HepG2 (cell line): ENCODE measurements around the gene SFXN2. TPM values are rescaled to one million over a fixed set of nuclear protein-coding genes. Genes with fewer than 3 reads are reported as not detected.

Experiments
- ATAC-seq: fragments of 200-7000 bp; cut with Tn5 transposase; 3 replicates; pipeline ENCODE4 v1.9.1; 2020; ENCODE audit warnings: mild to moderate bottlenecking, moderate library complexity
- BruUV-seq: library from RNA; stranded (reverse); fragments of 400-500 nt; replicated peaks from 2 replicates; lab custom pipeline; 2021; lab: Mats Ljungman, UMichigan
- CTCF ChIA-PET: fragments of 300-600 bp; formaldehyde crosslinking; extraction: SDS; loops from one replicate; lab custom pipeline; 2021; ENCODE audit warnings: low total read pairs, inconsistent platforms, low intra/inter-chr PET ratio; lab: Yijun Ruan, JAX
- POLR2A ChIA-PET: fragments of 350-600 bp; sonication (Branson Sonifier 250); formaldehyde crosslinking; loops from one replicate; lab custom pipeline; 2020; ENCODE audit warnings: antibody characterized with exemption, inconsistent platforms; lab: Yijun Ruan, JAX
- DNase-seq: peaks from one replicate; pipeline ENCODE4 v3.0.0-alpha.2; 2015; ENCODE audit warnings: low spot score
- FAIRE-seq: peaks from 3 replicates; lab custom pipeline; 2011; peaks lifted over from hg19 to GRCh38; lab: Jason Lieb, UNC
- H2AFZ ChIP-seq: one replicate; pipeline ENCODE4 v1.6.1; 2011; ENCODE audit warnings: low read length, inconsistent platforms
- H3K27ac ChIP-seq: fragments of 300-600 bp; 3 replicates; pipeline ENCODE4 v1.8.0; 2011; ENCODE audit warnings: mixed run types, mild to moderate bottlenecking, mixed read lengths, low read length, inconsistent platforms; ENCODE audit not compliant: insufficient read depth; ENCODE audit errors: extremely low read length
- H3K27me3 ChIP-seq, 2 experiments: fragments of 200-600 bp in 1 of 2; 2 replicates in 1 of 2; 3 replicates in 1 of 2; pipeline versions ENCODE4 v1.6.0 to v1.8.0; 2011; ENCODE audit warnings: low read length in 2 of 2, mild to moderate bottlenecking in 2 of 2, moderate library complexity in 2 of 2, inconsistent platforms in 1 of 2; ENCODE audit not compliant: insufficient read depth in 2 of 2, control insufficient read depth in 1 of 2
- H3K36me3 ChIP-seq, 2 experiments: fragments of 200-600 bp in 1 of 2; replicated peaks in 1 of 2; 2 replicates in 1 of 2; 3 replicates in 1 of 2; pipeline versions ENCODE4 v1.5.1 to v1.8.0; 2011; ENCODE audit warnings: low read length in 2 of 2, inconsistent platforms in 1 of 2; ENCODE audit not compliant: insufficient read depth in 2 of 2, control insufficient read depth in 1 of 2
- H3K4me1 ChIP-seq: 2 replicates; pipeline ENCODE4 v1.5.1; 2012; ENCODE audit warnings: low read length, inconsistent platforms; ENCODE audit not compliant: insufficient read depth
- H3K4me2 ChIP-seq: 2 replicates; pipeline ENCODE4 v1.6.0; 2011; ENCODE audit warnings: low read depth, low read length, inconsistent platforms
- H3K4me3 ChIP-seq, 3 experiments: fragments of 200-600 bp in 1 of 3; sonication (generic), shearing (Covaris generic) in 1 of 3; replicated peaks in 1 of 3; 2 replicates each; pipeline ENCODE4 v1.5.1; 2011 to 2016; ENCODE audit warnings: low read length in 3 of 3, inconsistent platforms in 2 of 3, low read depth in 2 of 3, mild to moderate bottlenecking in 2 of 3, control low read depth in 1 of 3, mixed read lengths in 1 of 3; ENCODE audit not compliant: insufficient read depth in 1 of 3
- H3K79me2 ChIP-seq: one replicate; pipeline ENCODE4 v1.6.1; 2011; ENCODE audit warnings: low read length, inconsistent platforms; ENCODE audit not compliant: insufficient read depth
- H3K9ac ChIP-seq: 2 replicates; pipeline ENCODE4 v1.6.0; 2011; ENCODE audit warnings: mild to moderate bottlenecking, low read depth, low read length, inconsistent platforms; ENCODE audit not compliant: insufficient read depth
- H3K9me3 ChIP-seq: 2 replicates; pipeline ENCODE4 v1.5.1; 2012; ENCODE audit warnings: mild to moderate bottlenecking, low read length
- H4K20me1 ChIP-seq: 2 replicates; pipeline ENCODE4 v1.6.0; 2011; ENCODE audit warnings: inconsistent platforms, mild to moderate bottlenecking, low read length, moderate library complexity; ENCODE audit not compliant: insufficient read depth
- CBX1 ChIP-seq: IDR thresholded peaks from one replicate; pipeline ENCODE4 v1.6.1; 2016; ENCODE audit warnings: antibody characterized with exemption, low read depth
- CCAR2 ChIP-seq: fragments of 200-400 bp; formaldehyde crosslinking; optimal IDR thresholded peaks from 2 replicates; pipeline ENCODE3; 2018; ENCODE audit warnings: low read depth, mild to moderate bottlenecking, low read length, moderate library complexity
- FOSL2 ChIP-seq: sonication (generic); formaldehyde crosslinking; IDR thresholded peaks from 2 replicates; pipeline ENCODE4 v1.4.0; 2020; ENCODE audit warnings: missing genetic modification reagents
- PAF1 ChIP-seq: IDR thresholded peaks from 2 replicates; pipeline ENCODE4 v1.6.1; 2016; ENCODE audit warnings: missing genetic modification reagents, missing compliant biosample characterization
- PCBP1 ChIP-seq: fragments of 200-400 bp; formaldehyde crosslinking; IDR thresholded peaks from 2 replicates; pipeline ENCODE4 v1.6.1; 2017; ENCODE audit warnings: mild to moderate bottlenecking, low read depth, low read length, borderline replicate concordance
- REXO4 ChIP-seq: sonication (generic); formaldehyde crosslinking; IDR thresholded peaks from 2 replicates; pipeline ENCODE4 v1.8.0; 2022; ENCODE audit warnings: missing genetic modification reagents, mild to moderate bottlenecking, borderline replicate concordance
- SALL1 ChIP-seq: sonication (generic); formaldehyde crosslinking; IDR thresholded peaks from 2 replicates; pipeline ENCODE4 v1.8.0; 2022; ENCODE audit warnings: mild to moderate bottlenecking, missing genetic modification reagents
- TCF7 ChIP-seq: sonication (generic); IDR thresholded peaks from 2 replicates; pipeline ENCODE4 v1.6.1; 2016; ENCODE audit warnings: antibody characterized with exemption, low read depth
- ZNF441 ChIP-seq: sonication (generic); formaldehyde crosslinking; IDR thresholded peaks from 2 replicates; pipeline ENCODE4 v1.7.0; 2021; ENCODE audit warnings: missing genetic modification reagents, borderline replicate concordance
- ZNF549 ChIP-seq: sonication (generic); formaldehyde crosslinking; IDR thresholded peaks from 2 replicates; pipeline ENCODE4 v1.5.0; 2020; ENCODE audit warnings: missing genetic modification reagents
- ZNF772 ChIP-seq: sonication (generic); formaldehyde crosslinking; IDR thresholded peaks from 2 replicates; pipeline ENCODE4 v1.5.0; 2020; ENCODE audit warnings: mild to moderate bottlenecking, missing genetic modification reagents
- ZNF781 ChIP-seq: sonication (generic); formaldehyde crosslinking; IDR thresholded peaks from 2 replicates; pipeline ENCODE4 v1.5.1; 2020; ENCODE audit warnings: borderline replicate concordance, mild to moderate bottlenecking, missing genetic modification reagents; ENCODE audit errors: not compliant biosample characterization
- ZNF83 ChIP-seq: sonication (generic); formaldehyde crosslinking; IDR thresholded peaks from 2 replicates; pipeline ENCODE4 v1.4.0; 2020; ENCODE audit warnings: missing genetic modification reagents, mild to moderate bottlenecking, borderline replicate concordance
- WGBS: methylation state at CpG from one replicate; pipeline ENCODE4 v1.1.6; 2017; ENCODE audit warnings: low lambda C conversion rate; 5-methylcytosine and 5-hydroxymethylcytosine counted together
- in situ Hi-C: cut with HindIII; loops from 2 replicates; pipeline ENCODE4 v1.10.0; 2017; ENCODE audit warnings: low pct_unique_long_range_greater_than_20kb; ENCODE audit not compliant: extremely low pct_ligation_motif_present
- intact Hi-C: fragments of 100-400 bp; cut with micrococcal nuclease; formaldehyde crosslinking; loops from one replicate; pipeline ENCODE4 v1.10.0; 2022; ENCODE audit not compliant: unreplicated experiment
- polyA plus RNA-seq, 8 experiments: library from polyadenylated mRNA; depleted of rRNA in 3 of 8; stranded (reverse) in 7 of 8; unstranded in 1 of 8; fragments of >200 nt; fragmentation: Illumina TruSeq in 4 of 8; extraction: Trizol in 4 of 8; gene quantifications; 2 replicates each; pipeline versions ENCODE4 v1.2.1 to v1.2.3, GENCODE V29; 2011 to 2016; ENCODE audit warnings: low read depth in 4 of 8, missing spikeins in 1 of 8, mixed read lengths in 1 of 8; ENCODE audit not compliant: insufficient read depth in 1 of 8
- total RNA-seq, 5 experiments: library from RNA; depleted of rRNA; stranded (reverse); fragments of >200 nt; fragmentation: Illumina TruSeq; extraction: Trizol; gene quantifications; 2 replicates each; pipeline ENCODE4 v1.2.3, GENCODE V29; 2016; ENCODE audit warnings: low read depth in 1 of 5
- TF ChIP-seq, protein P1 (sequence below): sonication (generic); formaldehyde crosslinking; IDR thresholded peaks from 2 replicates; pipeline ENCODE4 v1.5.0; 2020; ENCODE audit warnings: missing genetic modification reagents
- TF ChIP-seq, protein P2 (sequence below): sonication (generic); formaldehyde crosslinking; IDR thresholded peaks from 2 replicates; pipeline ENCODE4 v1.5.1; 2020; ENCODE audit warnings: mild to moderate bottlenecking, missing genetic modification reagents, borderline replicate concordance

Gene SFXN2
- total and polyA plus RNA-seq, 2 of the 13 experiments (the other 11 are each of a cell fraction or from before 2014, with no cell fraction given) = 12.8 to 21.1 TPM

DNA sequence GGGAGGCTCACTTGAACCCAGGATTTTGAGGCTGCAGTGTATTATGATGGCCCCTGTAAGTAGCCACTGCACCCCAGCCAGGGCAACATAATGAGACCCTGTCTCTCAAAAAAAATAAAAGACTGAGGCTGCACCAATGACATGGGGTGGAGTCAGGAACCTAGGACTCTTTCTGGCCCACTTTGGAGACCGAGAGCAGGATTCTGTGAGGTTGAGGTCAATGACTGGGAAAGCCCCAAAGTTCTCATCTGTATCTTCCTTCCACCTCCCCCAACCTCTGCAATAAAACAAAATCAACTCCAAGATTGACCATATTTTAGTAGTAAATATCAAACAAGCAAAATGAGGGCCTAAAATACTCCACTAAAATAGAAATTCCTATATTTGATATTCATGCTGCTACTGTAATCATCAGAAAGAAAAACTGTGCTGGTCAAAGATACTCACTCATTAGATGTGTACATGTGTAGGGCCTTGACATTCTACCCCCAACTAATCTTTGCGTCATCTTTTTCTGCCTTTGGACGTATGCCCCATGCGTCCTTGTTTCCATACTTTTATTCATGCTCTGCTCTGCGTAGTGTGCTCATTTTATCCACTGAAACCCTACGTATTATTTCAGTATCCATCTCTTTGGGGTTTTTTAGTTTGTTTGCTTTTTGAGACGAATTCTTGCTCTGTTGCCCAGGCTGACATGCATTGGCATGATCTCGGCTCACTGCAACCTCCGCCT is 53.2 kb downstream of the SFXN2 start (continued):
- TF ChIP-seq, protein P1, sequence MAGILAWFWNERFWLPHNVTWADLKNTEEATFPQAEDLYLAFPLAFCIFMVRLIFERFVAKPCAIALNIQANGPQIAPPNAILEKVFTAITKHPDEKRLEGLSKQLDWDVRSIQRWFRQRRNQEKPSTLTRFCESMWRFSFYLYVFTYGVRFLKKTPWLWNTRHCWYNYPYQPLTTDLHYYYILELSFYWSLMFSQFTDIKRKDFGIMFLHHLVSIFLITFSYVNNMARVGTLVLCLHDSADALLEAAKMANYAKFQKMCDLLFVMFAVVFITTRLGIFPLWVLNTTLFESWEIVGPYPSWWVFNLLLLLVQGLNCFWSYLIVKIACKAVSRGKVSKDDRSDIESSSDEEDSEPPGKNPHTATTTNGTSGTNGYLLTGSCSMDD = no peak
- TF ChIP-seq ZNF781 (CRISPR knock-in tag) = no peak
- TF ChIP-seq, all 625 proteins: peak for 0

- peak overlapping the region in 1 of 3 experiments; percentile 7; a peak in 1 of 6 replicates for H3K4me3 ChIP-seq
- peak overlapping the region; percentile 87 for H3K27ac ChIP-seq
- no peaks in the 10 kb centered on the region for H3K36me3 ChIP-seq
- no peaks in the 10 kb centered on the region for H4K20me1 ChIP-seq
- peak; percentile 76 for FAIRE-seq
- ChIA-PET POLR2A (interaction anchor here (1.0 to 1.6 kb wide), 9 partner anchors 9 to 140 kb away, joined by 3 to 12 read pairs (median 4); partner anchors contain the start of gene WBP1L), CTCF (no interaction called here)
- TSS peak; percentile 80 for BruUV-seq
- intact Hi-C loops = no loop called here
- peak overlapping the region; percentile 59 for H3K9ac ChIP-seq
- peak; percentile 96 for DNase-seq
- H3K4me1 ChIP-seq = peaks cover 53% of the 10 kb centered on the region
- no peaks in the 10 kb centered on the region for H3K79me2 ChIP-seq
- H3K27me3 ChIP-seq = no peaks in the 10 kb centered on the region
- WGBS = 4% methylated on average over 7 of the region's 7 CpGs
- no peaks in the 10 kb centered on the region for H3K9me3 ChIP-seq
- in situ Hi-C loops = no loop called here
- peak; percentile 97 for ATAC-seq
- H3K4me2 ChIP-seq = peak overlapping the region; percentile 55
- no peak overlapping the region for H2AFZ ChIP-seq
- TF ChIP-seq ZNF549 (CRISPR knock-in tag) (no peak), FOSL2 (peak; percentile 77), ZNF441 (CRISPR knock-in tag) (no peak), CCAR2 (no peak), PAF1 (CRISPR knock-in tag) (no peak), TCF7 (0 out of 2 replicates have a peak, but pooled peaks have one; percentile 48), CBX1 (no peak), REXO4 (no peak), ZNF772 (CRISPR knock-in tag) (no peak), PCBP1 (no peak), ZNF83 (no peak), SALL1 (CRISPR knock-in tag) (peak; percentile 60; the same call in 1 of the 2 replicates)
- TF ChIP-seq, protein P2, sequence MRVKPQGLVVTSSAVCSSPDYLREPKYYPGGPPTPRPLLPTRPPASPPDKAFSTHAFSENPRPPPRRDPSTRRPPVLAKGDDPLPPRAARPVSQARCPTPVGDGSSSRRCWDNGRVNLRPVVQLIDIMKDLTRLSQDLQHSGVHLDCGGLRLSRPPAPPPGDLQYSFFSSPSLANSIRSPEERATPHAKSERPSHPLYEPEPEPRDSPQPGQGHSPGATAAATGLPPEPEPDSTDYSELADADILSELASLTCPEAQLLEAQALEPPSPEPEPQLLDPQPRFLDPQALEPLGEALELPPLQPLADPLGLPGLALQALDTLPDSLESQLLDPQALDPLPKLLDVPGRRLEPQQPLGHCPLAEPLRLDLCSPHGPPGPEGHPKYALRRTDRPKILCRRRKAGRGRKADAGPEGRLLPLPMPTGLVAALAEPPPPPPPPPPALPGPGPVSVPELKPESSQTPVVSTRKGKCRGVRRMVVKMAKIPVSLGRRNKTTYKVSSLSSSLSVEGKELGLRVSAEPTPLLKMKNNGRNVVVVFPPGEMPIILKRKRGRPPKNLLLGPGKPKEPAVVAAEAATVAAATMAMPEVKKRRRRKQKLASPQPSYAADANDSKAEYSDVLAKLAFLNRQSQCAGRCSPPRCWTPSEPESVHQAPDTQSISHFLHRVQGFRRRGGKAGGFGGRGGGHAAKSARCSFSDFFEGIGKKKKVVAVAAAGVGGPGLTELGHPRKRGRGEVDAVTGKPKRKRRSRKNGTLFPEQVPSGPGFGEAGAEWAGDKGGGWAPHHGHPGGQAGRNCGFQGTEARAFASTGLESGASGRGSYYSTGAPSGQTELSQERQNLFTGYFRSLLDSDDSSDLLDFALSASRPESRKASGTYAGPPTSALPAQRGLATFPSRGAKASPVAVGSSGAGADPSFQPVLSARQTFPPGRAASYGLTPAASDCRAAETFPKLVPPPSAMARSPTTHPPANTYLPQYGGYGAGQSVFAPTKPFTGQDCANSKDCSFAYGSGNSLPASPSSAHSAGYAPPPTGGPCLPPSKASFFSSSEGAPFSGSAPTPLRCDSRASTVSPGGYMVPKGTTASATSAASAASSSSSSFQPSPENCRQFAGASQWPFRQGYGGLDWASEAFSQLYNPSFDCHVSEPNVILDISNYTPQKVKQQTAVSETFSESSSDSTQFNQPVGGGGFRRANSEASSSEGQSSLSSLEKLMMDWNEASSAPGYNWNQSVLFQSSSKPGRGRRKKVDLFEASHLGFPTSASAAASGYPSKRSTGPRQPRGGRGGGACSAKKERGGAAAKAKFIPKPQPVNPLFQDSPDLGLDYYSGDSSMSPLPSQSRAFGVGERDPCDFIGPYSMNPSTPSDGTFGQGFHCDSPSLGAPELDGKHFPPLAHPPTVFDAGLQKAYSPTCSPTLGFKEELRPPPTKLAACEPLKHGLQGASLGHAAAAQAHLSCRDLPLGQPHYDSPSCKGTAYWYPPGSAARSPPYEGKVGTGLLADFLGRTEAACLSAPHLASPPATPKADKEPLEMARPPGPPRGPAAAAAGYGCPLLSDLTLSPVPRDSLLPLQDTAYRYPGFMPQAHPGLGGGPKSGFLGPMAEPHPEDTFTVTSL (CRISPR knock-in tag) = peak; percentile 35; the same call in 1 of the 2 replicates
Observed at GRCh38 chr10:102769375-102770107, 55.1 kb downstream of the SFXN2 start.
